Left kidney (tissue), 2 donors: ENCODE results near the gene ADIPOR1. TPM values are rescaled to one million over a fixed set of nuclear protein-coding genes. Genes with fewer than 3 reads are reported as not detected.

Experiments used
- DNase-seq: peaks from one replicate; pipeline ENCODE4 v3.0.0-alpha.2; 2013
- polyA plus RNA-seq: library from polyadenylated mRNA; unstranded; fragments of 120-200 nt; gene quantifications from one replicate; pipeline ENCODE4 v1.2.1, GENCODE V29; 2013; ENCODE audit not compliant: insufficient read length

ADIPOR1 gene
- polyA plus RNA-seq, 1 donor: 77.5 TPM

GRCh38 chr1:202976633-202977032 lies 18.5 kb upstream of the ADIPOR1 start:
- no peak for DNase-seq

GRCh38 chr1:202974856-202975255 lies 16.7 kb upstream of the ADIPOR1 start:
- DNase-seq: no peak

GRCh38 chr1:202972046-202972445 lies 13.9 kb upstream of the ADIPOR1 start:
- no peak for DNase-seq

GRCh38 chr1:202968895-202969295 lies 10.8 kb upstream of the ADIPOR1 start:
- peak; percentile 41 for DNase-seq

- no peak for DNase-seq
Measured at GRCh38 chr1:202968351-202968750, 10.2 kb upstream of the ADIPOR1 start.

- no peak for DNase-seq
Measured at GRCh38 chr1:202967684-202968281, 9.7 kb upstream of the ADIPOR1 start.

- DNase-seq: no peak
Measured at GRCh38 chr1:202966006-202966898, 8.1 kb upstream of the ADIPOR1 start.

GRCh38 chr1:202965422-202965821 lies 7.3 kb upstream of the ADIPOR1 start:
- DNase-seq: no peak

GRCh38 chr1:202964791-202965410 lies 6.8 kb upstream of the ADIPOR1 start:
- no peak for DNase-seq

- no peak for DNase-seq
Measured at GRCh38 chr1:202961220-202961880, 3.2 kb upstream of the ADIPOR1 start.

- DNase-seq: no peak
Measured at GRCh38 chr1:202959276-202959620, 1.1 kb upstream of the ADIPOR1 start.

- DNase-seq: no peak
Measured at GRCh38 chr1:202958544-202959275, 598 bp upstream of the ADIPOR1 start.

GRCh38 chr1:202956969-202957368 lies 1.1 kb downstream of the ADIPOR1 start:
- no peak for DNase-seq

- DNase-seq: no peak
Measured at GRCh38 chr1:202954057-202954745, 3.9 kb downstream of the ADIPOR1 start.

- DNase-seq: no peak
Measured at GRCh38 chr1:202953392-202953791, 4.7 kb downstream of the ADIPOR1 start.

GRCh38 chr1:202952818-202953217 lies 5.3 kb downstream of the ADIPOR1 start:
- no peak for DNase-seq

GRCh38 chr1:202952099-202952498 lies 6.0 kb downstream of the ADIPOR1 start:
- no peak for DNase-seq

GRCh38 chr1:202951437-202951836 lies 6.7 kb downstream of the ADIPOR1 start:
- DNase-seq: no peak

- DNase-seq: no peak
Measured at GRCh38 chr1:202945483-202945882, 12.6 kb downstream of the ADIPOR1 start.

- DNase-seq: no peak
Measured at GRCh38 chr1:202944438-202944921, 13.6 kb downstream of the ADIPOR1 start.

GRCh38 chr1:202942426-202942825 lies 15.7 kb downstream of the ADIPOR1 start:
- DNase-seq: no peak
